ENCODE measurements around the gene EXTL1. TPM values are rescaled to one million over a fixed set of nuclear protein-coding genes. Genes with fewer than 3 reads are reported as not detected.

The EXTL1 gene
- total RNA-seq, 2 experiments from 2014 or later: not detected

DNA sequence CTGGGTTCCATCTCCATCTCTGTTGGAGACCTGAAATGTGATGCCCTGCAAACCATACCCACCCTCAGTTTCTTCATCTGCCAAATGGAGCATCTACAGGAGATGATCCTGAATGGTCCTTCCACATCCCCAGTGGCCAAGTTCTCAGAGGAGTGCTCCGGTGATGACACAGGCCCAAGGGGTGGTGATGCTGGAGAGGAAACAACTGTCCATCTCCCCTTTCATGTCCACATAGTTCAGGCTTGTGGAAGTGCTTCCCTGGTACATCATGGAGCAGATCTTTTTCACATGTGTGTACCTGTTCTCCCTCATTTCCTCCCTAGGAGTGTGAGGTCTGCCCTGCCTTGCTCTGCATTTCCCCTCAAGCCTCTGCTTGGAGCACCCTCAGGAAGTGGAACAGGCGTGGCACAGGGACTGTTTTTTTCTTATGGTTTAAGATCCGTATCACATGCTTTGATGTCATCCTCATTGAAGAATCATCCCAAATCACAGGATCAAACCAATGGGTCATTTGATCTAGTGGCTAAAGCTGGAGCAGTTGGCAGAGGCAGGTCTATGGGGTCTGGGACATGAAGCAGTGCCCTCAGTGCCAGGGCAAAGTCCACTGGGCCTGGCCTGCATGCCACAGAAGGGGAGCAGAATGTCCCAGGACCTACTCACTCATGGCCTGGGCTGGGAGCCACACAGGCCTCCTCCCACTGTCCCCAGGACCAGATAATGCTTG, 54.0 kb downstream of the EXTL1 start:
- POLR2A ChIA-PET: no interaction called here

DNA sequence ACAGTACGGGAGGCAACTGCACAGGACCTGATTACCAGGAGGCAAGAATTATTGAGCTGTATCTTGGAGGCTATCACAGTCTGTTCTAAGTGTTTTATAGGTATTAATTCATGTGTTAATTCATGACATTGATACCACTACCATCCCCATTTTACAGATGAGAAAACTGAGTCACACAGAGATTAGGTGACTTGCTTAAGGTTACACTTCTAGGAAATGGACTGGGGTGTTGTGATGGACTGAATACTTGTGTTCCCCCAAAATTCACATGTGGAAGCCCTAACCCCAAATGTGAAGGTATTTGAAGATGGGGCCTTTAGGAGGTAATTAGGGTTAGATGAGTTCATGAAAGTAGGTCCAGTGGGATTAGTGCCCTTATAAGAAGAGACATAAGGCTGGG, 55.9 kb downstream of the EXTL1 start:
- Mint-ChIP-seq H3K4me3 (no peak overlapping the region), H3K27ac (no peak overlapping the region), H3K9me3 (no peaks in the 10 kb centered on the region), H3K27me3 (peaks cover 10% of the 10 kb centered on the region), H3K4me1 (ENCODE audit: low read depth) (peaks cover 8% of the 10 kb centered on the region), H3K36me3 (ENCODE audit: low read depth) (no peaks in the 10 kb centered on the region)
- TF ChIP-seq, protein P1, sequence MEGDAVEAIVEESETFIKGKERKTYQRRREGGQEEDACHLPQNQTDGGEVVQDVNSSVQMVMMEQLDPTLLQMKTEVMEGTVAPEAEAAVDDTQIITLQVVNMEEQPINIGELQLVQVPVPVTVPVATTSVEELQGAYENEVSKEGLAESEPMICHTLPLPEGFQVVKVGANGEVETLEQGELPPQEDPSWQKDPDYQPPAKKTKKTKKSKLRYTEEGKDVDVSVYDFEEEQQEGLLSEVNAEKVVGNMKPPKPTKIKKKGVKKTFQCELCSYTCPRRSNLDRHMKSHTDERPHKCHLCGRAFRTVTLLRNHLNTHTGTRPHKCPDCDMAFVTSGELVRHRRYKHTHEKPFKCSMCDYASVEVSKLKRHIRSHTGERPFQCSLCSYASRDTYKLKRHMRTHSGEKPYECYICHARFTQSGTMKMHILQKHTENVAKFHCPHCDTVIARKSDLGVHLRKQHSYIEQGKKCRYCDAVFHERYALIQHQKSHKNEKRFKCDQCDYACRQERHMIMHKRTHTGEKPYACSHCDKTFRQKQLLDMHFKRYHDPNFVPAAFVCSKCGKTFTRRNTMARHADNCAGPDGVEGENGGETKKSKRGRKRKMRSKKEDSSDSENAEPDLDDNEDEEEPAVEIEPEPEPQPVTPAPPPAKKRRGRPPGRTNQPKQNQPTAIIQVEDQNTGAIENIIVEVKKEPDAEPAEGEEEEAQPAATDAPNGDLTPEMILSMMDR (IDR thresholded peaks at IDR 0.05): no peak
- Histone ChIP-seq H3K27me3 (ENCODE audit: control insufficient read depth in 1 of 2, insufficient read depth in 2 of 2, low read length in 2 of 2) (peaks cover 5 to 10% of the 10 kb centered on the region in 2 experiments), H3K4me1 (ENCODE audit: insufficient read depth, low read length) (peaks cover 7% of the 10 kb centered on the region), H3K36me3 (ENCODE audit: insufficient read depth, low read length) (no peaks in the 10 kb centered on the region), H3K4me3 (ENCODE audit: low read length) (no peak overlapping the region), H3K9me3 (ENCODE audit: control insufficient read depth in 1 of 2, insufficient read depth in 1 of 2, low read length in 2 of 2) (peaks cover 0 to 6% of the 10 kb centered on the region in 2 experiments), H3K27ac (ENCODE audit: low read depth in 1 of 2, low read length in 2 of 2) (no peak overlapping the region)
- CTCF ChIA-PET: no interaction called here
- ATAC-seq (ENCODE audit: poor library complexity) (no peak), DNase-seq (no peak)
- POLR2A ChIA-PET: no interaction called here
- intact Hi-C loops (cut with DNase I, micrococcal nuclease): no loop called here

More for the DNA sequence above, 54.0 kb downstream of the EXTL1 start:
- Histone ChIP-seq H3K4me3 (ENCODE audit: low read length) (no peak overlapping the region), H3K27ac (ENCODE audit: low read depth in 1 of 2, low read length in 2 of 2) (no peak overlapping the region), H3K4me1 (ENCODE audit: insufficient read depth, low read length) (peaks cover 7% of the 10 kb centered on the region), H3K9me3 (ENCODE audit: control insufficient read depth in 1 of 2, insufficient read depth in 1 of 2, low read length in 2 of 2) (peaks cover 0 to 3% of the 10 kb centered on the region in 2 experiments), H3K27me3 (ENCODE audit: control insufficient read depth in 1 of 2, insufficient read depth in 2 of 2, low read length in 2 of 2) (peaks cover 5 to 11% of the 10 kb centered on the region in 2 experiments), H3K36me3 (ENCODE audit: insufficient read depth, low read length) (no peaks in the 10 kb centered on the region)
- DNase-seq: no peak
- CTCF ChIA-PET: interaction anchor here (0.6 kb wide), 1 partner anchor 138 kb away, joined by 6 read pairs; no protein-coding TSS in a partner anchor
- Mint-ChIP-seq H3K27me3 (peaks cover 15% of the 10 kb centered on the region), H3K4me1 (ENCODE audit: low read depth) (peaks cover 8% of the 10 kb centered on the region), H3K4me3 (no peak overlapping the region), H3K36me3 (ENCODE audit: low read depth) (no peaks in the 10 kb centered on the region), H3K9me3 (no peaks in the 10 kb centered on the region), H3K27ac (no peak overlapping the region)
- ATAC-seq (ENCODE audit: poor library complexity): no peak
- intact Hi-C loops (cut with DNase I, micrococcal nuclease): no loop called here
- TF ChIP-seq, protein P1 (IDR thresholded peaks at IDR 0.05): no peak

DNA sequence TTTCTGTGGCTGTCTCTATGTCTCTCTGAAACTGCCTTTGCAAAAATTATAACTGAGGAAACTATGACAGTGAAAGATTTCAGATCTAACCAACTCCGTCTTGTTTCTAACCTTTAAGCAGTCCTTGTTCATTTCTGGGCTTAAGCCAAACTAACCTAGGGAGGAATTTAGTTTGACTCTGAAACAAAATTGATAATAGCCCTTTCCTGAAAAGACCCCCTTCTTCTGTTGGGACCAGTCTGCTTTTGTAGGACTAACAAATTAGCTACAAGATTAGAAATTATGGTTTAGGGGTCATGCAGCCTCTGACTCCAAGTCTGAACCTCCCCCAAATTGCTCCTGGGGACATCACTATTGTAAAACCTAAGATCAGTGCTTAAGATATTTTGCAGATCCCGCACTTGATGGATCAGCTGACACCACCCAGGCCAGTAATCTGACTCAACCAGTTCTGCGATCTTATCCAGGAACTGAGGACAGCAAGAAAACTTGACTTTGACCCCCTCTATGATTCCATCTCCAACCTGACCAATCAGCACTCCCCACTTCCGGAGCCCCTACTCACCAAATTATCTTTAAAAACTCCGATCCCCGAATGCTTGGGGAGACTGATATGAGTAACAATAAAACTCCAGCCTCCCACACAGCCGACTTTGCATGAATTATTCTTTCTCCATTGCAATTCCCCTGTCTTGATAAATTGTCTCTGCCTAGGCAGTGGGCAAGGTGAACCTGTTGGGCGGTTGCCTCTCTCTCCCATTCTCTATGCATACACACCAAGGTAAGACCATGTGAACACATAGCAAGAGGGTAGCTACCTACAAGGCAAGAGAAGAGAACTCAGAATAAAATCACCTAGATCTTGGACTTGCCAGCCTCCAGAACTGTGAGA, 57.0 kb downstream of the EXTL1 start:
- peaks cover 8% of the 10 kb centered on the region for H3K4me1 Mint-ChIP-seq (ENCODE audit: low read depth)
- H3K36me3 ChIP-seq (ENCODE audit: insufficient read depth, low read length): no peaks in the 10 kb centered on the region
- TF ChIP-seq, protein P1 (IDR thresholded peaks at IDR 0.05): no peak
- no peak for DNase-seq
- H3K27me3 Mint-ChIP-seq: peaks cover 4% of the 10 kb centered on the region
- H3K4me3 Mint-ChIP-seq: no peak overlapping the region
- no peak overlapping the region for H3K27ac Mint-ChIP-seq
- peaks cover 8 to 11% of the 10 kb centered on the region in 2 experiments for H3K27me3 ChIP-seq (ENCODE audit: control insufficient read depth in 1 of 2, insufficient read depth in 2 of 2, low read length in 2 of 2)
- no peak overlapping the region for H3K4me3 ChIP-seq (ENCODE audit: low read length)
- peaks cover 0 to 6% of the 10 kb centered on the region in 2 experiments for H3K9me3 ChIP-seq (ENCODE audit: control insufficient read depth in 1 of 2, insufficient read depth in 1 of 2, low read length in 2 of 2)
- POLR2A ChIA-PET: no interaction called here
- H3K4me1 ChIP-seq (ENCODE audit: insufficient read depth, low read length): peaks cover 7% of the 10 kb centered on the region
- no peaks in the 10 kb centered on the region for H3K9me3 Mint-ChIP-seq
- CTCF ChIA-PET: interaction anchor here (0.6 kb wide), 1 partner anchor 45 kb away, joined by 3 read pairs; no protein-coding TSS in a partner anchor
- no peak for ATAC-seq (ENCODE audit: poor library complexity)
- no peak overlapping the region for H3K27ac ChIP-seq (ENCODE audit: low read depth in 1 of 2, low read length in 2 of 2)
- intact Hi-C loops (cut with DNase I, micrococcal nuclease): no loop called here
- no peaks in the 10 kb centered on the region for H3K36me3 Mint-ChIP-seq (ENCODE audit: low read depth)
